ENCODE data around the gene GPI.

- TF ChIP-seq CEBPB (IDR thresholded peaks at IDR 0.05) (no peak), FOXM1 (IDR thresholded peaks at IDR 0.05; ENCODE audit: borderline replicate concordance, low read depth) (no peak), REST (IDR thresholded peaks at IDR 0.05; ENCODE audit: low read depth) (no peak), EP300 (IDR thresholded peaks at IDR 0.05; ENCODE audit: borderline replicate concordance) (no peak), MAX (IDR thresholded peaks at IDR 0.05) (no peak), CREB1 (IDR thresholded peaks at IDR 0.05; ENCODE audit: low read depth) (no peak), RAD21 (IDR thresholded peaks at IDR 0.05; ENCODE audit: low read depth) (no peak), NFIC (IDR thresholded peaks at IDR 0.05) (no peak), TCF12 (IDR thresholded peaks at IDR 0.05; ENCODE audit: low read depth) (no peak), YY1 (IDR thresholded peaks at IDR 0.05; ENCODE audit: low read depth) (no peak), TAF1 (IDR thresholded peaks at IDR 0.05; ENCODE audit: low read depth) (no peak), EGR1 (IDR thresholded peaks at IDR 0.05) (no peak), TEAD4 (IDR thresholded peaks at IDR 0.05) (no peak), USF1 (IDR thresholded peaks at IDR 0.05) (no peak)
Observed at GRCh38 chr19:34319785-34320184, 45.2 kb upstream of the GPI start.
